Breast epithelium (tissue), 3 donors: ENCODE data around the gene TMEM196.

Experiments used
- CTCF ChIP-seq, 3 donors: fragments of 450-650 bp; IDR thresholded peaks; one replicate each; pipeline ENCODE4 v1.5.1; 2016 to 2017; ENCODE audit warnings: antibody characterized with exemption in 3 of 3, mild to moderate bottlenecking in 3 of 3, moderate library complexity in 3 of 3
- POLR2A ChIP-seq: fragments of 450-650 bp; IDR thresholded peaks from one replicate; pipeline ENCODE4 v1.6.1; 2016; ENCODE audit warnings: antibody characterized with exemption, mild to moderate bottlenecking, moderate library complexity
- POLR2AphosphoS5 ChIP-seq, 3 donors: sonication (generic); formaldehyde crosslinking; IDR thresholded peaks; one replicate each; pipeline ENCODE4 v1.6.1; 2017; ENCODE audit warnings: antibody characterized with exemption in 3 of 3

- no peak for TF ChIP-seq CTCF (IDR thresholded peaks at IDR 0.05)
- TF ChIP-seq POLR2A: no peak
- no peak for TF ChIP-seq POLR2AphosphoS5 (IDR thresholded peaks at IDR 0.05)
These were observed 41.4 kb upstream of the TMEM196 start for GRCh38 chr7:19814776-19815175.
